WERI-Rb-1 (cell line): ENCODE data around the gene HSDL2.

ENCODE experiments used
- DNase-seq: peaks from one replicate; pipeline ENCODE4 v3.0.0-alpha.2; 2020
- H3K27ac ChIP-seq: fragments of 250-450 bp; sonication (Bioruptor Pico); 2 replicates; pipeline ENCODE4 v1.5.1; 2020; ENCODE audit warnings: mild to moderate bottlenecking, moderate library complexity
- H3K27me3 ChIP-seq: fragments of 250-450 bp; sonication (Bioruptor Pico); 2 replicates; pipeline ENCODE4 v1.5.1; 2021; ENCODE audit warnings: mild to moderate bottlenecking, low read depth, moderate library complexity; ENCODE audit not compliant: insufficient read depth, severe bottlenecking
- H3K36me3 ChIP-seq: fragments of 250-450 bp; sonication (Bioruptor Pico); 2 replicates; pipeline ENCODE4 v1.5.1; 2020; ENCODE audit warnings: mild to moderate bottlenecking, moderate library complexity
- H3K4me3 ChIP-seq: 2 replicates; pipeline ENCODE4 v1.5.1; 2011; ENCODE audit warnings: low read depth, mild to moderate bottlenecking, control low read depth, low read length
- H3K9me3 ChIP-seq: fragments of 250-450 bp; sonication (Bioruptor Pico); 2 replicates; pipeline ENCODE4 v1.5.1; 2021; ENCODE audit warnings: mild to moderate bottlenecking, moderate library complexity; ENCODE audit not compliant: severe bottlenecking
- TF ChIP-seq, protein P1 (sequence below): IDR thresholded peaks from 2 replicates; pipeline ENCODE4 v1.5.1; 2011; ENCODE audit warnings: low read depth, mild to moderate bottlenecking, control low read depth, inconsistent platforms, low read length

The HSDL2 gene

DNA sequence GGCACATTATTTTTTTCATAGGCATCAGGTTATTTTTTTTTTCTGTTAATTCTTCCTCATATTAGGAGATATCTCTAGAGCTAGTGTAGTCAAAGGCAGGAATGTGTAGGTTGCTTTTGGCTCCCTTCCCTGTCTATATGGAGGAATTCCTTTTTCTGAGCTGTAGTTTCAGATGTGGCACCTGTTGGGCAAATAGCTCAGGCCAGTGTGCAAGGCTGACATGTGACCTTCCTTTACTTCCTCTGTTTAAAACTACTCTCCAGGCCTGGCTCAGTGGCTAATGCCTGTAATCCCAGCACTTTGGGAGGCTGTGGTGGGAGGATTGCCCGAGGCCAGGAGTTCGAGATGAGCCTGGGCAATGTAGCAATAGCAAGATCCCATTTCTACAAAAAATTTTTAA lies 66.2 kb downstream of the HSDL2 start:
- no peaks in the 10 kb centered on the region for H3K9me3 ChIP-seq
- H3K27ac ChIP-seq = no peak overlapping the region
- TF ChIP-seq, protein P1, sequence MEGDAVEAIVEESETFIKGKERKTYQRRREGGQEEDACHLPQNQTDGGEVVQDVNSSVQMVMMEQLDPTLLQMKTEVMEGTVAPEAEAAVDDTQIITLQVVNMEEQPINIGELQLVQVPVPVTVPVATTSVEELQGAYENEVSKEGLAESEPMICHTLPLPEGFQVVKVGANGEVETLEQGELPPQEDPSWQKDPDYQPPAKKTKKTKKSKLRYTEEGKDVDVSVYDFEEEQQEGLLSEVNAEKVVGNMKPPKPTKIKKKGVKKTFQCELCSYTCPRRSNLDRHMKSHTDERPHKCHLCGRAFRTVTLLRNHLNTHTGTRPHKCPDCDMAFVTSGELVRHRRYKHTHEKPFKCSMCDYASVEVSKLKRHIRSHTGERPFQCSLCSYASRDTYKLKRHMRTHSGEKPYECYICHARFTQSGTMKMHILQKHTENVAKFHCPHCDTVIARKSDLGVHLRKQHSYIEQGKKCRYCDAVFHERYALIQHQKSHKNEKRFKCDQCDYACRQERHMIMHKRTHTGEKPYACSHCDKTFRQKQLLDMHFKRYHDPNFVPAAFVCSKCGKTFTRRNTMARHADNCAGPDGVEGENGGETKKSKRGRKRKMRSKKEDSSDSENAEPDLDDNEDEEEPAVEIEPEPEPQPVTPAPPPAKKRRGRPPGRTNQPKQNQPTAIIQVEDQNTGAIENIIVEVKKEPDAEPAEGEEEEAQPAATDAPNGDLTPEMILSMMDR = no peak
- H3K4me3 ChIP-seq = no peak overlapping the region
- peaks cover 2% of the 10 kb centered on the region; the same call in 1 of the 2 replicates for H3K36me3 ChIP-seq
- DNase-seq = no peak
- H3K27me3 ChIP-seq = no peaks in the 10 kb centered on the region

DNA sequence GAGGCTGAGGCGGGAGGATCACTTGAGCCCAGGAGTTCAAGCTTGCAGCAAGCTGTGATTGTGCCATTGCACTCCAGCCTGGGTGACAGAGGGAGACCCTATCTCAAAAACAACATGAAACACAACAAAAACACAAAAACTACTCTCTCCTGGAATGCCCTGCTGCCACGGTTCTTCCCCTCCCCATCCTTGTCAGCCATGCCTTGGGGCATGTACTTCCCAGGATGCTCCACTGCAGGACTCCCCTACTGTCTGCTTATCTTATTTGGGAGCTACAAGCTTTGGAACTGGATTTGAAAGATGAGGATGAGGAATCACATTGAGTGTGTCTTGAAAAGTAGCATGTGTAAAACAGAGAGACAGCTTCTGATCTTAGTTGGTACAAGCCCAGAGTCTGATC lies 66.6 kb downstream of the HSDL2 start:
- no peaks in the 10 kb centered on the region for H3K27me3 ChIP-seq
- no peaks in the 10 kb centered on the region for H3K9me3 ChIP-seq
- no peak for DNase-seq
- TF ChIP-seq, protein P1 = no peak
- no peak overlapping the region for H3K4me3 ChIP-seq
- H3K36me3 ChIP-seq = peaks cover 2% of the 10 kb centered on the region; the same call in 1 of the 2 replicates
- H3K27ac ChIP-seq = no peak overlapping the region

DNA sequence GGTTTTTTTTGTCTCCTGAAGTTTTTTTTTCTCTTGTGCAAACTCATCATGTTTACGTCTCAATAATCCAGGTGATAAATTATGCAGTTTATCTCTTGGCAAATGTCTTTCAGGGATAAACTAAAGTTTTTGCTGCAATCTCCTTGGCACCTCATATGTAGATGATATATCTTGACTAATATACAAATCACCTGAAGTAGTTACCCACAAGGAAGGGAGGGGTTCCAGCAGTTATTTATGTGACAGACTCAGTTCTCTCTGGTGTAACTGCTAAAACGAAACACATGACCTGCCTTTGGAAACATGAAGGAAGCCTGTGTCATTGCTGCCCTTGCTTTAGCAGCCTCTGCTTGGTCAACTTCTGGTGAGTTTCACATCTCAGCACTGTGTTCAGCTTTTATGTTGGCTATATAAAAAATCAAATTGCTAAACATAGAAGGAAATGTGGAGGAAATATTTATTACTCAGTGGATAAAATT lies 67.4 kb downstream of the HSDL2 start:
- Histone ChIP-seq H3K27ac (no peak overlapping the region), H3K36me3 (peaks cover 2% of the 10 kb centered on the region; the same call in 1 of the 2 replicates), H3K27me3 (no peaks in the 10 kb centered on the region), H3K9me3 (no peaks in the 10 kb centered on the region), H3K4me3 (no peak overlapping the region)
- TF ChIP-seq, protein P1 = no peak
- no peak for DNase-seq

DNA sequence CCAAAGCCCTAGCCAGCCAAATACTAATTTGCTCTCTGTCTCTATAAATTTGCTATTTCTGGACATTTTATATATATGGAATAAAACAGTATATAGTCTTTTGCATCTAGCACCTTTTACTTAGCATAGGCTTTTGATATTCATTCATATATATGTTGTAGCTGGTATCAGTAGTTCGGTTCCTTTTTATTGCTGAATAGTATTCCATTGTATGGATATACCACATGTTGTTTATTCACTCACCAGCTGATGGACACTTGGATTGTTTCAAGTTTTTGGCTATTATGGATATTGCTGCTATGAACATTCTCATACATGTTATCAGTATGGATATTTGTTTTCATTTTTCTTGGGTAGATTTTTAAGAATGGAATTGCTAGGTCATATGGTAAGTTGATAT lies 82.9 kb downstream of the HSDL2 start:
- Histone ChIP-seq H3K27me3 (no peaks in the 10 kb centered on the region), H3K36me3 (peaks cover 40% of the 10 kb centered on the region), H3K9me3 (peaks cover 5% of the 10 kb centered on the region), H3K4me3 (no peak overlapping the region), H3K27ac (no peak overlapping the region)
- no peak for DNase-seq
- TF ChIP-seq, protein P1 = no peak

DNA sequence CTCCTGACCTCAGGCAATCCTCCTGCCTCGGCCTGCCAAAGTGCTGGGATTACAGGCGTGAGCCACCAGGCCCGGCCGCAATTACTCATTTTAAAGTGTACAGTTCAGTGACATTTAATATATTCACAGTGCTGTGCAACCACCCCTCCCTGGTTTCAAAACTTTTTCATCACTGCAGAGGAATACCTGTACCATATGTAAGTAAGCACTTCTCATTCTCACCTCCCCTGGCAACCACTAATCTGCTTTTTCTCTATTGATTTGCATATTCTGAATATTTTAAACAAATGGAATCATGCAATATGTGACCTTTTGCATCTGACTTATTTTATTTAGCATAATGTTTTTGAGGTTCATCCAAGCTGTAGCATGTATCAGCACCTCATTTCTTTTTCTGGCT lies 85.4 kb downstream of the HSDL2 start:
- TF ChIP-seq, protein P1 = no peak
- H3K4me3 ChIP-seq = no peak overlapping the region
- no peaks in the 10 kb centered on the region for H3K27me3 ChIP-seq
- DNase-seq = no peak
- peaks cover 5% of the 10 kb centered on the region for H3K9me3 ChIP-seq
- H3K27ac ChIP-seq = no peak overlapping the region
- H3K36me3 ChIP-seq = peaks cover 31% of the 10 kb centered on the region

DNA sequence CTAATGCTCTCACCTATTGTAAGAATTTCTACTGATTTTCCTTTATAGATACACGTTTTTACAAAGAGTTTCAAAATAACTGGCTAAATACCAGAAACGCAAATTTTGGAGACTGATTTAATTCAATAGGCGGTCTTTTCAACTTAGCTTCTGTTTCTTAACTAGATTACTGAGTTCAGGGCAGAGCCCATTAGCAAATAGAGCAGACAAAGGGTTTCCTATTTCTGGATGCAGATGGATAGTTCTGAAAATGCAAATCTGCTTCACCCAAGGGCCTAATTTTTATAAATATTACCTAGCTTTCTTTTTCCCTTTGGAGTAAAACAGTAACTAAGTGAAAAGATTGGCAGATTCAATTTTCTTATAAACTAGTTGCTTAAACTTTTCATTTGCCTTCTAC lies 93.1 kb downstream of the HSDL2 start:
- no peak overlapping the region for H3K27ac ChIP-seq

More for the DNA sequence above, 93.1 kb downstream of the HSDL2 start:
- DNase-seq = no peak
- Histone ChIP-seq H3K27me3 (no peaks in the 10 kb centered on the region), H3K4me3 (no peak overlapping the region), H3K9me3 (peaks cover 14% of the 10 kb centered on the region), H3K36me3 (peaks cover 23% of the 10 kb centered on the region; the same call in 1 of the 2 replicates)
- TF ChIP-seq, protein P1 = no peak
